HepG2 (cell line): ENCODE results near the gene CCDC57. TPM values are rescaled to one million over a fixed set of nuclear protein-coding genes. Genes with fewer than 3 reads are reported as not detected.
A peak's percentile ranks its signal among the peaks of the same experiment; 100 is the strongest.

ENCODE experiments used
- AKAP8 ChIP-seq: sonication (generic); formaldehyde crosslinking; IDR thresholded peaks from 2 replicates; pipeline ENCODE4 v1.5.1; 2020; ENCODE audit warnings: mild to moderate bottlenecking, missing genetic modification reagents
- ARNT ChIP-seq: fragments of 450-650 bp; IDR thresholded peaks from 2 replicates; pipeline ENCODE4 v1.6.1; 2017
- HDAC2 ChIP-seq: sonication (generic); formaldehyde crosslinking; IDR thresholded peaks from 2 replicates; pipeline ENCODE4 v1.4.0; 2020; ENCODE audit warnings: missing genetic modification reagents
- MAFG ChIP-seq: sonication (generic); formaldehyde crosslinking; IDR thresholded peaks from 2 replicates; pipeline ENCODE4 v1.5.1; 2020; ENCODE audit warnings: mild to moderate bottlenecking, missing genetic modification reagents
- PHF21A ChIP-seq: sonication (generic); formaldehyde crosslinking; IDR thresholded peaks from 2 replicates; pipeline ENCODE4 v1.5.0; 2020; ENCODE audit warnings: mild to moderate bottlenecking, missing genetic modification reagents
- PRDM10 ChIP-seq: sonication (generic); formaldehyde crosslinking; IDR thresholded peaks from 2 replicates; pipeline ENCODE4 v1.4.0; 2020; ENCODE audit warnings: low read depth, missing genetic modification reagents
- RFXAP ChIP-seq: sonication (generic); formaldehyde crosslinking; IDR thresholded peaks from 2 replicates; pipeline ENCODE4 v1.4.0; 2020; ENCODE audit warnings: missing genetic modification reagents, borderline replicate concordance
- SMARCE1 ChIP-seq: fragments of 450-650 bp; IDR thresholded peaks from 2 replicates; pipeline ENCODE4 v1.6.1; 2017; ENCODE audit warnings: borderline replicate concordance
- SNAPC4 ChIP-seq: sonication (generic); formaldehyde crosslinking; IDR thresholded peaks from 2 replicates; pipeline ENCODE4 v1.4.0; 2020; ENCODE audit warnings: mild to moderate bottlenecking, missing genetic modification reagents
- SP140L ChIP-seq: sonication (generic); formaldehyde crosslinking; IDR thresholded peaks from 2 replicates; pipeline ENCODE4 v1.4.0; 2020; ENCODE audit warnings: missing genetic modification reagents, borderline replicate concordance
- ZBTB25 ChIP-seq: IDR thresholded peaks from 2 replicates; pipeline ENCODE4 v1.6.1; 2018; ENCODE audit warnings: missing genetic modification reagents
- ZBTB38 ChIP-seq: sonication (generic); formaldehyde crosslinking; IDR thresholded peaks from 2 replicates; pipeline ENCODE4 v1.5.1; 2020; ENCODE audit warnings: mild to moderate bottlenecking, missing genetic modification reagents
- ZKSCAN5 ChIP-seq: sonication (generic); formaldehyde crosslinking; IDR thresholded peaks from 2 replicates; pipeline ENCODE4 v1.5.1; 2020; ENCODE audit warnings: mild to moderate bottlenecking, missing genetic modification reagents
- ZNF367 ChIP-seq: sonication (generic); formaldehyde crosslinking; IDR thresholded peaks from 2 replicates; pipeline ENCODE4 v1.4.0; 2020; ENCODE audit warnings: missing genetic modification reagents, borderline replicate concordance
- ZNF460 ChIP-seq: sonication (generic); formaldehyde crosslinking; IDR thresholded peaks from 2 replicates; pipeline ENCODE4 v1.5.1; 2020; ENCODE audit warnings: missing genetic modification reagents, mild to moderate bottlenecking, borderline replicate concordance
- ZNF547 ChIP-seq: sonication (generic); formaldehyde crosslinking; IDR thresholded peaks from 2 replicates; pipeline ENCODE4 v1.5.1; 2020; ENCODE audit warnings: mild to moderate bottlenecking, missing genetic modification reagents
- ZNF75D ChIP-seq: sonication (generic); formaldehyde crosslinking; IDR thresholded peaks from 2 replicates; pipeline ENCODE4 v1.8.1; 2023; ENCODE audit warnings: missing genetic modification reagents, mild to moderate bottlenecking, borderline replicate concordance
- ZSCAN12 ChIP-seq: sonication (generic); formaldehyde crosslinking; IDR thresholded peaks from 2 replicates; pipeline ENCODE4 v1.9.0; 2021; ENCODE audit warnings: mild to moderate bottlenecking, missing genetic modification reagents
- ZSCAN21 ChIP-seq: sonication (generic); formaldehyde crosslinking; IDR thresholded peaks from 2 replicates; pipeline ENCODE4 v1.8.0; 2022; ENCODE audit warnings: mild to moderate bottlenecking, missing genetic modification reagents, moderate library complexity, borderline replicate concordance
- polyA plus RNA-seq, 8 experiments: library from polyadenylated mRNA; depleted of rRNA in 3 of 8; stranded (reverse) in 7 of 8; unstranded in 1 of 8; fragments of >200 nt; fragmentation: Illumina TruSeq in 4 of 8; extraction: Trizol in 4 of 8; gene quantifications; 2 replicates each; pipeline versions ENCODE4 v1.2.1 to v1.2.3, GENCODE V29; 2011 to 2016; ENCODE audit warnings: low read depth in 4 of 8, missing spikeins in 1 of 8, mixed read lengths in 1 of 8; ENCODE audit not compliant: insufficient read depth in 1 of 8
- total RNA-seq, 5 experiments: library from RNA; depleted of rRNA; stranded (reverse); fragments of >200 nt; fragmentation: Illumina TruSeq; extraction: Trizol; gene quantifications; 2 replicates each; pipeline ENCODE4 v1.2.3, GENCODE V29; 2016; ENCODE audit warnings: low read depth in 1 of 5

The CCDC57 gene
- total and polyA plus RNA-seq, 2 of the 13 experiments (the other 11 are each of a cell fraction or from before 2014, with no cell fraction given): 59.3 to 59.9 TPM

- TF ChIP-seq ZNF75D (CRISPR knock-in tag) (no peak), SP140L (no peak), ZNF547 (CRISPR knock-in tag) (peak; percentile 38; the same call in 1 of the 2 replicates), RFXAP (CRISPR knock-in tag) (0 out of 2 replicates have a peak, but pooled peaks have one; percentile 9), ZNF460 (no peak), ZSCAN12 (CRISPR knock-in tag) (no peak), AKAP8 (peak; percentile 57; the same call in 1 of the 2 replicates), ZKSCAN5 (CRISPR knock-in tag) (no peak), HDAC2 (CRISPR knock-in tag) (no peak), PHF21A (CRISPR knock-in tag) (no peak), ZSCAN21 (no peak; the same call in 1 of the 2 replicates), PRDM10 (no peak), ARNT (no peak), SNAPC4 (CRISPR knock-in tag) (no peak), MAFG (CRISPR knock-in tag) (no peak), SMARCE1 (no peak), ZBTB25 (CRISPR knock-in tag) (0 out of 2 replicates have a peak, but pooled peaks have one; percentile 34), ZNF367 (CRISPR knock-in tag) (no peak), ZBTB38 (CRISPR knock-in tag) (peak; percentile 49)
Observed at GRCh38 chr17:82241926-82242697, 29.5 kb upstream of the CCDC57 start (continued).
